T-helper 22 cell (primary cell): ENCODE measurements around the gene PHACTR3.
"Not testable (repeated sequence)": the region's sequence is repeated elsewhere in the genome, so short reads cannot be mapped to it uniquely, and the experiment has no call there.

Experiments used
- DNase-seq: peaks from one replicate; pipeline ENCODE4 v3.0.0-alpha.2; 2020; ENCODE audit warnings: low read depth

PHACTR3 gene

DNA sequence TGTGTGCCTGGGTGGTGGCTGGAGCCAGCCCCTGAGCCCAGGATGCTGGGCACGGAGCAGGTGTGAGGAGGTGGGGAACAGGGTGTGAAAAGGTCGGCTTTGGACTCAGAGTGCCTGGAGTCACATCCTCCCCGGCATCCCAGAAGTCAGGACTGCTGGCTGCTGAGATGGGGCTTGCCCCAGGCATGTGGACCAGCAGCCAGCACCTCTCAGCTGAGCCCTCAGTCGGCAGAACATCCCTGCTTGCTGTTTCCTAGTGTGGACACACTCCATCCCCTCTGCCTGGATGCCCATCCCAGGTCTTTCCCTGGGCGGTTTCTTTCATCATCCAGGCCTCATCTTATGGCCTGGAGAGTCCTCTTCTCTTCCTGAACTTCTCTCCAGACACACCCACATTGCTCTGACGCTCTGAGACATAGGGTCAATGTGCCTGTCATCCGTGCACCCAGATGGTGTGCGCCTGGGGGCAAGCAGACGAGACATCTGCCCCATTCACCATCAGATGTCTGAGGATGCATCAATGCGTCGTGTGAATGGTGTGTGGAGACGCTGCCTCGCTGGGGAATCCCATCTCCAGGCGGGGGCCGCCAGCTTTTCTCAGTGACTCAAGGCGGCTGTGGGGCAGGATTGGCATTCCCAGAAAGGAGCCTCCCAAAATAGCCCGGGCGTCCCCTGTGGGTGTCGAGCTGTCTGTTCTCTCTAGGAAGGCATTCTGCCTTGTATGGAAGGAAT, 224.9 kb downstream of the PHACTR3 start:
- DNase-seq = no peak

DNA sequence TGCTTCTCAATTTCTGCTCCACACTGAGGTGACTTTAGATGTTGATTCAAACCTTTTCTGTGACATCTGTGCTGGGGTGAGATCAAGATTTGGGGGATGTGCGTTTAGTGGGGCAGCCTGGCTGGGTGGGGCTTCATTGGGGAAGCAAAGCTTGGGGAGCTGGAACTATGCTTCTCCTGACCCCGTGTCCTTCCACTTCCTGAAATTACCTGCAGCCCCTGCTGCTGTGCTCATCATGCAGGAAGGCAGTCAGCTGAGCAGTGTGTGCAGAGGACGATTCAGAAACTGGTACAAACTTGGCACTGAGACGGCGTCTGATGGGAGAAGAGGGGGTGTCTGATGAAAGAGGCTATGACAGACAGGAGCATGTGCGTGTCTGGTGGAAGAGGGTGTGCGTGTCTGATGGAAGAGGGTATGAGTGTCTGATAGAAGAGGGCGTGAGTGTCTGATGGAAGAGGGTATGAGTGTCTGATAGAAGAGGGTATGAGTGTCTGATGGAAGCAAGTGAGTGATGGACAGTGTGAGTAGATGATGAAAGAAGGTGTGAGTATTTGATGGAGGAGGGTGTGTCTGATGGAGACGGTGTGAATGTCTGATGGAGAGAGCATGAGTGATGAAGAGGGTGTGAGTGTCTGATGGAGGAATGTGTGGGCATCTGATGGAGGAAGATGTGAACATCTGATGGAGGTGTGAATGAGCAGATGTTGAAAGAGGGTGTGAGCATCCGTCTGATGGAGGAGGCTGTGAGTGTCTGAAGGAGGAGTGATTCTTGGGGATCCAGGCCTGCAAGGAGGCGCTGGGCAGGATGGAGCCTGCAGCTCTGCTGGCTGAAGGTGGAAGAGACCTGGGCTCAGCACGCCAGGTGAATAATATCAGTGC, 225.7 kb downstream of the PHACTR3 start:
- no peak for DNase-seq

DNA sequence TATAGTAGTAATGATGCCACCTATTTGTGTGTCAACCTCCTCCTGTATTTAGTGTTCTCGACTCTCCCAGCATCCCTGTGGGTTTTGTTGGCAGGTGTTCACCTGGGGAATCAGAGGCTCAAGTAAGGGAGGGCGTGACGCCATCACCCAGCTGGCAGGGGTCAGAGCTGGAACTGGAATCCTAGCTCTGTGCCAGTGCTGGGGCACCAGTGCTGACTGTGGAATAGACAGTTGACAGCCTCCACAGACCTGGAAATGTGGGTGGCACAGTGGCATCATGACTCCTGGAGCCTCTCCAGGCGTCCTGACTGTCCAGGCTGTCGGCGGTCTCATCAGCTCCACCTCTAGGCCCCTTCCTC, 226.3 kb downstream of the PHACTR3 start:
- no peak for DNase-seq

DNA sequence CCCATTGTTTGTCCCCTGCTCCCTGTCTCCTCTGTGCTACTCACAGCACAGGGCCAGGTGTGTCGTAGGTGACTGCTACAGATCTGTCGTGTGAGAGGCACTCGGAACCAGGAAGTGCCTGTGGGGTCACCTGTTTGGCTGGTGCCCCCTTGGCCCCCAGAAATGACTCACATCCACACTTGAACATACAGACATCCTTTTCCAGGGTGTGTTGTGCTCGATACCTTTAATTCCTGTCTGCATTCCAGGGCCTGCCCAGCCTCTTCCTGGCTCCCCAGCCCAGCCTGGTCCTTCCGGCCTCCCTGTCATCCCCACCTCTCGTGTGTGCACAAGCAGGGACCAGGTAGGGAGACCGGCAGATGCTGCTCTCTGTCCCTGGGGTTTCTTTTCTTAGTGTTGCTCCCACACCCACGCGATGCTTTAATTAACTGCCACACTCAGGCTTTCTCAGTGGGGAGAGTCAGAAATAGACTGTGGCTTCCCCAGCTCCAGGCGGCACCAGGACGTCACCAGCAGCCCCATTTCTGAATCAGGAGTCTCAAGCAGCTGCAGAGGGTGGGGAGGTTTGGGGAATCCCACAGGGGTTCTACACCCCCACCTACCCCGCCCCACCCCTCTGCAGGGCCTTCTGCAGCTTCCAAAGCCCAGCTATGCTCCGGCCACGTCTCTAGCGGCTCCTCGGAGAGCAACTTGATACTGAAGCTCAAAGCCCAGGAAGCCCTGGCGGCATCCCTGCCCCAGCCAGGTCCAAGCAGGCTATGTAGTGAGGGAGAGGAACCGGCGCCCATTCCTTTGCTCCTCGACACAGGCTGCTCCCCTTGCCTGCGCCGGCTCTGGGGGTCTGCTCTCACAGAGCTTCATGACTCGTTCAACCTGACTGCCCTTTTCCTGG, 226.9 kb downstream of the PHACTR3 start:
- DNase-seq = no peak

DNA sequence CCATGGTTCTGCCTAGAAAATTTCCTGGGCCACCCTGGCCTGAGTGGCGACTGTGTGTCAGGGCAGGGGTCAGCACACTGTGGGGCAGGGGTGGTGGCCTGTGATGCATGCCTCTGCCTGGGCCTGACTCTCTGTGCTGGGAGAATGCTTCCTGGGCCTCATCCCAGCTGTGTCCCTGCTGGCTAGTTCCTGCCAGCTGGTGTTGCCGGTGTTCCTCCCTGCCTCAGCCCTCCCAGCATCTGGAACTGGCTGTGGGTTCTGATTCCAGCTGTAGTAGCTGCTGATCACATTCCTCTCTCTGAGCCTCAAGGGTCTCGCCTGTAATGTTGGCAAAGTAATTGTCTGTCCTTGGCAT, 227.6 kb downstream of the PHACTR3 start:
- no peak for DNase-seq

DNA sequence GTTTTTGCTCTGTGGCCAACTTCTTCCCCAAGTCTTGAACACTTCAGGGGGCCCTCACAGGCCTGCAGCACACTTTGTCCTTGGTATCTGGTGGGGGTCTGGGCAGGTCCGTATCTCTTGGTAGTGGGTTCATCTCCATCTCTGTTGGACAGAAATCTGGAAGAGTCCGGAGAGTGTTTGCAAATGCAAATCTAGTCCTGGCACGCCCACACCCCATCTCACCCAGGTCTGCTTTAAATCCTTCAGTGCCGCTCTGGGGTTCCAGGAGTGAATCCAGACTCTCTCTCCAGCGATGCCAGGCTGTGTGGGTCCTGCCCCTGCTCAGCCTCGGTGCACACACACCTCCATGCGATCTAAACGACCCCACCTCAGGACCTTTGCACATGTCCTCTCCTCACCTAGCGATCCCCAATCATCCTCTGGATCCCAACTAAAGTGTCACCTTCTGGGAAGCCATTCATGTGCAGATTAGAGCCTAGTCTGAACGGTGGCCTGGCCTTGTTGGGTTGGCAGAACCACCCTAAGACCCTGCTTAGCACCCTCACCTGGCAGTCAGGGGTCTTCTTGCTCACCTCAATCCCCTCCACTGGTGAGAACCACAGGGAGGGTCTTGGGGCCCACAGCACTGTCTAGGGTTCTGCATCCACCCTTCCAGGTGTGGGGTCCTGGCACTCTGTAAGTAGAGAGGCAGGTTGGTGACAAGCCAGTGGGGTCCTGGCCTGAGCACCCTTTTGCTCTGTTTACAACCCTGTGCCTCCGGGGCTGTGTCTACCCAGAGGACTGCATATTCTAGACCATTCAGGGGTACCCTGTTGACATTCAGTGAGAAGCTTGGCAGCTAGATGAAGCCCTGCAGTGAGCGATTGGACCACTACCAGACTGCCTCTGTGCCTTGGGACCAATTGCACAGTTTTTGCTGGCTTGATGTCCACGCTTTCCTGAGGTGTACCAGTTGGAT, 228.3 kb downstream of the PHACTR3 start:
- DNase-seq = no peak

DNA sequence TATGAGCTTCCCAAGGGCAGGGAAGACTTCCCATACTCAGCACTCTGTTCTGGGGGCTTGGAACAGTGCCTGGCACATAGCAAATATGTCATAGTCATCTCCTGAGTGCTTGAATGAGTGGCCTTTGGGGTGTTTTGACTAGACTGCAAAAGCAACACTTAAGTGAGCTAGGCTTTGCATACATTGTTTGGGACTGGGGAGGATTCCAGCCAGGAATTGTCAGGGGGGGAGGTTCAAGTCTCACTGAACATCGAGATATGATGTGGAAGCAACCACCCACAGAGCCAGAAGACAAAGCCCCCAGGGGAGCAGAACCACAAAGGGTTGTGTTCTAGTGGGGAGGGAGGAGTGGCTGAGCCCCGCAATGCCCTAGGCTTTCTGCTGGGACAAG, 230.7 kb downstream of the PHACTR3 start:
- DNase-seq = no peak

DNA sequence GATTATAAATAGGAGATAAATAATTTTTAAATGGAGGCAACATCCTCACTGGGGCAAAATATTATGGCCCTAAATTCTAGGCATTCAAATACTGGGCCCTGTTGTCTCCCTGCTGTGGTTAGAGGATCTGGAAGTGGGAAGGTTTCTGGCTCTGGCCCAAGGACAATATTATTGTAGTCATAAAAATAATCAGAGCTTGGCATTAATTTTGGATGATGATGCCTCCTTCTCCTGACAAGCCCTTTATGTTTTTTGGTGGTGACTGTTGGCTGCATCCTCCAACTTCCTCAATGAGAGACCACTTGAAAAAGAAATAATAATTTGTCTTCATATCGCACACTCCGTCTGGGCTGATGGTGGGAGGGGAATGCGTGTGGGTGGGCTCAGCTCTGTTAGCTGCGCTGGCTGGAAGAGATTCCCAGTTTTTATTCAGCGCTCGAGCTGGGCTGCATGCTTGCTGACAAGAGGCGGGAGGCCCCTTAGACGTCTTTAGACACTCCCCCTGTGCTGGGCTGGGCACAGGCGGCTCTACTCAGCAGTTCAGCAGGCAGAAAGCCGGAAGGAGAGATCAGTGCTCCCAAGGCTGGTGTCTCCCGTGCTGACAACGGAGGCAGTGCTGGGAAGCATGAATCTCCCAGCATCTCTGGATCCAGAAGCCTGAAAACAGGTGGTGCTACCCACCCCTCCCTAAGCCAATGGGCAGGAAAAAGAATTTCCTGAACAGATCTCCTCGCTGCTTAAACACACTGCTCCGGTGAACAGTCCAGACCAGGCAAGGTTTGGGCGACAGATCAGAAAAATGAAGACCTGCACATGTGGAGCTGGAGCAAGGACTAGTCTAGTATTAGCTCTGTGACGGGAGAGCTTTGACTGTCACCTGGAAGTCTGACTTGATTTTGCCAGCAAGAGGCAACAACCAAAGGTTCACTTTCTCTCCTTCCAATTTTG, 231.4 kb downstream of the PHACTR3 start:
- no peak for DNase-seq

DNA sequence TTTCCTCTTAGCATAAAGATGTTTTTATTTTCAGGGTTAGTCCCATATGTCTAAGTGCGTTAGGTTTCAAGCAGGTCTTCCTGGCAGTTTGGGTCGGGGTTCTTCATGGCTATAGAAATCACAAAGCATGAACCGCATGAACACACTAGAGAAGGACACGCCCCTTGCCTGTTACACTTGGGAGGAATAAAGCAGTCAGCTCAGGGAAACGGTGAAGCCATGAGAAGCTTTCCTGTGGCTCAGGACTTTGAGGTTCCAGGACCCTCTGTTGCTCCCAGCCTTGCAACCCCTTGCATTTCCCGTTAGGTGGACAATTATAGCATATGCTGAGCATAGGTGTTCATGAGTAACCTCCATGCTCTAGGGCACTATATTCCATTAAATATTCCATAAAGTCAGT, 232.4 kb downstream of the PHACTR3 start:
- DNase-seq = no peak

DNA sequence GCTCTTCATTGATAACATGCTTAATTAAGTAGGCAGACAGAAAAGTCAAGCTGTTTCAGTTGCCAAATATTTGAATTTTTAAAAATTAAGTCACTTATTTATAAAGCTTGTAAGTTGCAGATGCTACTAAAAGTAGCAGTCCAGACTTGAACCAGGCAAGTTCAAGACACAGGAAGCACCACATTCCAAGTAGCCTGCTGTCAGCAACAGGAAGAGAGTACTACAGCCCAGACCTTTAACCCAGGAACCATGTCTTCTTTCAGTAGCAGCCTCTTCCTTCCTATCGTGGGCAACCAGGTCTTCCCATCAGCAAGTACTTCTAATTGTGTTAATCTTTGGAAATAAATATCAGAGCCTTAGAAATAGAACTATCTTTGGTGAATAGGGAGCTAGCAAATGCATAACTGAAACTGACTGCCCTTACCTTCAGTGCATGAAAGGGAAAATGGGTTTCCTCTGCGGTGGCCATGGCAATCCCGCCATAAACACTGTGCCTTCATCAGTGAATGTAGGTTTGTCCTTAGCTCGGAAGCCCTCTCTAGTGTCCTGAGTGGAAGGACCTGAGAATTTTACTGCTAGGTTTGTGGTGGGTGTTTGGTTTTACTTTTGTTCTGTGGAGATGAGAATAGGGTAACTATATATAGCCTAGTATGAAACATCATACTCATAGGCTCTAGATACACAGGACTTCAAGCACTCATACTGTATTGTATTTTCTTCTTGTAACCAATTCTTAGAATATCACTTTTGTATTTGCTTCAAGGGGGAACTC, 233.5 kb downstream of the PHACTR3 start:
- no peak for DNase-seq

DNA sequence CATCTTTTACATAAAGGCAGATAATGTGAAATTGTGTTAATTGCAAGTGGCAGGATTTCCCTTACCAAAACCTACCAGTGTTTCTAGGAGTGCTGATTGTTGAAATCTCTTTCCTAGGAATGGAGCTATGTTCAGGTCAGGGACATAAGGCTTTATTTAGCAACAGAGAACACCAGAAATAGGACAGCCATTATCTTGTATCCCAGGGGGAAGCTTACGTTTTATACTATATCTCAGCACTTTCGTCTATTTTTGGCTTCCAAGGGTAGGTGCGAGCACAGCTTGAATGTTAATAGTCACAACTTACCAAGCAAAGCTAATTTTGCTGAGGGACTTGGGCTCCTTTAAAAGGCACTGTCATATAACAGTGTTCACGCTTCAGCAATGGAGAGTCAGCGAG, 235.1 kb downstream of the PHACTR3 start:
- no peak for DNase-seq

DNA sequence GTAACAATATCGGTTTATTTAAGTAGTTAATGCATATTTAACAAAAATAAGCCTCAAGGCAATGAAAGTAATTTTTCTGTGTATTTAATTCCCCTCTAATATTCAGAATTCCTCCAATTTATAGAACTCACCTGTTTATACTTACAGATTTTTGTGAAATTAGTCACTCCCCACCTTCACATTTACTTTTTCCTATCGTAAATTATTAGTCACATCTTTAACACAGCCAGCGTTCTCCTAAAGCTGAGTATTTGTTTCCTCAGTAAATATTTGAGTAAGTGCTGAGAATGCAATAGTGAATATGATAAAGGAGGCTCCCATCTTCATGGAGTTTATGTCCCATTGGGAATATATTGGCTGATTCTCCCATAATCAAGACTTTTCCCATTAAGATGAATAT, 241.1 kb downstream of the PHACTR3 start:
- no peak for DNase-seq

DNA sequence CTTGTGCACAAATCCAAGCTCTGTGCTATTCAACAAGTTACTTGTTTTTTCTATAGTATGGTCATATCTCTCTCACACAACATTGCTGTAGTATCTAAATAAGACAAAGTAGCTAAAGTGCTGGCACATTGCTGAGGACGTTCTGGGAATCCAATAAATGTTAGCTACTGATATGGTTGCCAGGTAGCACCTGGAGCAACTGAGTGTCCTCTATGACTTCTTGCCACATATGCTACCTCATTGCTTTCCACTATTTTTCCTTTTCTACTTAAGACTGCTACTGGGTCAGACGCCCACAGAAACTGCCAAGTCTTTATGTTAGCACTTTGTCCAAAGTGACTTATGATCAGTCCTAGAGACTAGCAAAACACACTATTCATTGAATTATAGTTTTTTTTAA, 243.8 kb downstream of the PHACTR3 start:
- DNase-seq = no peak

DNA sequence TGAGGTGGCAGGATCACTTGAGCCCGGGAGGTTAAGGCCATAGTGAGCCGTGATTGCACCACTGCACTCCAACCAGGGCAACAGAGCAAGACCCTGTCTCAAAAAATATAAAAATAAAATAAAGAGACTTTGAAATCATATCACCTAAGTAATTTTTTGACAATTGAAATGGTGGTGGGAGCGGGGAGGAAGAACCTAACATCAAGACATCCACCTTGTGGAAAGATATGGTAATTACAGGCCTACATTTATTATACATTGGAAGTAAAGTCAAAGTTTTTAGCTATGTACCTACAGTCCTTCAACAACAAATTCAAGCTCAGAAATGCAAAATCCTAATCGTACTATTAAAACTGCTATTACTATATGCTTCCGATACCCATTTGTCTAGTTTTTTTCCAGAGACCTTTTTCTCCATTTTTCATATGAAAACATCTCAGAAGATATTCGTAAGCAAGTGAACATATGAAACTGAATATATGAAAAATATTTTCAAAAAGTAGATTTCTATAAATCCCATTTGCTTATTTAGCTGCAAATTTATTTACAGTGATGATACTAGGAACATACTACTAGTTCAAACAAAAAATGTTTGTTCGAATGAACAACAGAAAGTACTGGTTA, 245.8 kb downstream of the PHACTR3 start:
- no peak for DNase-seq

DNA sequence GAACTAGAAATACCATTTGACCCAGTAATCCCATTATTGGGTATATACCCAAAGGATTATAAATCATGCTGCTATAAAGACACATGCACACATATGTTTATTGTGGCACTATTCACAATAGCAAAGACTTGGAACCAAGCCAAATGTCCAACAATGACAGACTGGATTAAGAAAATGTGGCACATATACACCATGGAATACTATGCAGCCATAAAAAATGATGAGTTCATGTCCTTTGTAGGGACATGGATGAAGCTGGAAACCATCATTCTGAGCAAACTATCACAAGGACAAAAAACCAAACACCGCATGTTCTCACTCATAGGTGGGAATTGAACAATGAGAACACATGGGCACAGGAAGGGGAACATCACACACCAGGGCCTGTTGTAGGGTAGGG, 252.2 kb downstream of the PHACTR3 start:
- DNase-seq = not testable (repeated sequence)

DNA sequence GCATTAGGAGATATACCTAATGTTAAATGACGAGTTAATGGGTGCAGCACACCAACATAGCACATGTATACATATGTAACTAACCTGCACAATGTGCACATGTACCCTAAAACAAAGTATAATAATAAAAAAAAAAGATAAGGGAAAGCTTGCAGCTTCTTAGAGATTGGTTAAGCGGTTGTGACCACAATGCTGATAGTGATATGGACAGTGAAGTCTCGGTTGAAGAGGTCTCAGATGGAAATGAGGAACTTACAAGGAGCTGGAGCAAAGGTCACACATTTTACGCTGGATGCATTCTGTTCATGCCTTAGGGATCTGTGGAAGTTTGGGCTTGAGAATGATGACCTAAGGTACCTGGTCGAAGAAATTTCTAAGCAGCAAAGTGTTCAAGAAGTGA, 252.6 kb downstream of the PHACTR3 start:
- not testable (repeated sequence) for DNase-seq

DNA sequence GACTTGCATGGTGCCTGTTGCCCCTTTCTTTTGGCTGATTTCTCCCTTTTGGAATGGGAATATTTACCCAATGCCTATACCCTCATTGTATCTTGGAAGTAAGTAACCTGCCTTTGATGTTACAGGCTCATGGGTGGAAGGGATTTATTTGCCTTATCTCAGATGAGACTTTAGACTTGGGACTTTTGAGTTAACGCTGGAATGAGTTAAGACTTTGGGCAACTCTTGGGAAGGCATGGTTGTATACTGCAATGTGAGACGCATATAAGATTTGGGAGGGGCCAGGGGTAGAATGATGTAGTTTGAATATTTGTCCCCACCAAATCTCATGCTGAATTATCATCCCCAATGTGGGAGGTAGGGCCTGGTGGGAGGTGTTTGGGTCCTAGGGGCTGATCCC, 253.6 kb downstream of the PHACTR3 start:
- DNase-seq = no peak

DNA sequence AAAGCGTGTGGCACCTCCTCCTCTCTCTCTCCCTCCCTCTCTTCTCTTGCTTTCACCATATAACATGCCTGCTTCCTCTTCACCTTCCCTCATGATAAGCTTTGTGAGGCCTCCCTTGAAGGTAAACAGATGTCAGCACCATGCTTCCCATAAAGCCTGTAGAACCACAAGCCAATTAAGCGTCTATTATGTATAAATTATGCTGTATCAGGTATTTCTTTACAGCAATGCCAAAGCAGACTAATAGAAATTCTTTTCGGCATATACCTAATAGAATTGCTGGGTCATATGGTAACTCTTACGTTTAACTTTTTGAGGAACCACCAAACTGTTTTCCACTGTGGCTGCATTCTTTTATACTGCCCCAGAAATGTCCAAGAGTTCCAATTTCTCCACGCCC, 254.1 kb downstream of the PHACTR3 start:
- no peak for DNase-seq

DNA sequence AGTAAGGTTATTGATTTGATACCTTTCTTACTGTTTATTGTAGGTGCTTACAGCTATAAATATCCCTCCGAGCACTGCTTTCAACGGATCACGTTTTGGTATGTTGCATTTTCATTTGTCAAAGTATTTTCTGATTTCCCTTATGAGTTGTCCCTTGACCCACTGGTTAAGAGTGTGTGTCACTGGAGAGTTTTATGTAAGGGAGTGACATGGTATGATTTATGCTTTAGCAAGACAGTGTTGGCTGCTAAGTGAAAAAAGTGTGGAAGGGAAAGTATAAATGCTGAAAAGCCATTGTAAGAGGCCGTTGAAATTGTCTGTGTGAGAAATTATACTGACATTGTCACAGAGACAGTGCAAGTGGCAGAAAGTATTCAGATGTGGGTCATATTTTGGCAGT, 257.1 kb downstream of the PHACTR3 start:
- no peak for DNase-seq
